HG02884 (cell line): ENCODE results near the gene CEP63.
"Not testable (repeated sequence)": the region's sequence is repeated elsewhere in the genome, so short reads cannot be mapped to it uniquely, and the experiment has no call there.

ENCODE experiments used
- ATAC-seq: cut with Tn5 transposase; IDR thresholded peaks from one replicate; pipeline ENCODE4 v1.9.1; 2021; ENCODE audit warnings: mild to moderate bottlenecking, moderate library complexity; ENCODE audit not compliant: unreplicated experiment

CEP63 gene

DNA sequence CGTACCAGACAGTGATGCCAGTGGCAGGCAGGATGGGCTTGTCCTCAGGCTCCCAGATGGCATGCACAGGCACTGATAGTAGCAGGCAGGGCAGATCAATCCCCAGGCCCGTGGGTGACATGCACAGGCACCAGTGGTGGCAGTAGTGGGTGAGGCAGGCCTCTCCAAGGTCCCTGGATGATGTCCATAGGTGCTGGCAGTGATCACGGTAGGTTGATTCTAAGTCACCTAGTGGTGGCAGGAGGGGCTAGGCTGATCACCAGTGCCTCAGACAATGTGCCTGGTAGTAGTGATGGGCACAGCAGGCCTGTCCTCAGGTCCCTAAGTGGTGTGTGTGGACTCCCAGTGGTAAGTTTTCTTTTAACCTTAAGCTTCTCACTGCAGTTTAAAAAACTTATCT, 19.6 kb downstream of the CEP63 start:
- ATAC-seq = no peak

DNA sequence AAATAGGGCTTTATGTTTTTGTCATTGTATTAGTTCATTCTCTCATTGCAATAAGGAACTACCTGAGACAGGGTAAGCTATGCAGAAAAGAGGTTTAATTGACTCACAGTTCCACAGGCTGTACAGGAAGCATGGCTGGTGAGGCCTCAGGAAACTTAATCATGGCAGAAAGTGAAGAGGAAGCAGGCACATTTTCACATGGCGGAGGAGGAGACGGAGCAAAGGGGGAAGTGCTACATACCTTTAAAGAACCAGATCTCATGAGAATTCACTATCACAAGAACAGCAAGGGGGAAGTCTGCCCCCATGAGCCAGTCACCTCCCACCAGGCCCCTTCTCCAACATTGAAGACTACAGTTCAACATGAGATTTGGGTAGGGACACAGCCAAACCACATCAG, 25.6 kb downstream of the CEP63 start:
- ATAC-seq = no peak

GRCh38 chr3:134516905-134517304, 31.0 kb downstream of the CEP63 start:
- no peak for ATAC-seq

GRCh38 chr3:134517791-134518190, 31.9 kb downstream of the CEP63 start:
- no peak for ATAC-seq

GRCh38 chr3:134522541-134522940, 36.7 kb downstream of the CEP63 start:
- no peak for ATAC-seq

DNA sequence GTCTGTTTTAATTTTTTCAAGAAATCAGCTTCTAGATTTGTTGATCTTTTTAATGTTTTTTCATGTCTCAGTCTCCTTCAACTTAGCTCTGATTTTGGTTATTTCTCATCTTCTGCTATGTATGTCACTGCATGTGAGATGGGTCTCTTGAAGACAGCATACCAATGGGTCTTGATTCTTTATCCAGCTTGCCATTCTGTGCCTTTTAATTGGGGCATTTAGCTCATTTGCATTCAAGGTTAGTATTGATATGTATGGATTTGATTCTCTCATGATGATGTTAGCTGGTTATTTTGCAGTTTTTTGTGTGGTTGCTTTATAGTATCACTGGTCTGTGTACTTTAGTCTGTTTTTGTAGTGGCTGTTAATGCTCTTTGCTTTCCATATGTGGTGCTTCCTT, 39.4 kb downstream of the CEP63 start:
- no peak for ATAC-seq

GRCh38 chr3:134526319-134526718, 40.5 kb downstream of the CEP63 start:
- ATAC-seq = no peak

DNA sequence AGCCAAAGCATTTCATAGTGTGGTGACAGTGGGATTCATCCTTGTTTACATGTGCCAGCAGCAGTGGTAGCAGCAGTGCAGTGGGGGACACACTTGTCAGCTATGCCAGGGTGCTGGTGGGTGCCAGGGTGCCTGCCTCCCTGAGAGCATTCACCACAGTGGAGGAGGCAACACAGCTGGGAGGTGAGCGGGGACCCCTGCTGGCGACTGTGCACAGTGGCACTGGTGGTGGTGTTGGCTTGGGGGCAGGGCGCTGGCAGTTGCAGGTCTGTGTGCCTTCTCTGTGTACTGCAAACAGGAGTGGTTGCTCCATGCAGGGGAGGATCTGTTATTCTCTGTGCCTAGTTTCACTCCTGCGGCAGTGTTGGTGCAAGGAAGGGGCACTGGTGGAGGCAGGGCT, 41.2 kb downstream of the CEP63 start:
- ATAC-seq = no peak

- ATAC-seq = no peak
Observed at GRCh38 chr3:134527538-134528186, 41.8 kb downstream of the CEP63 start.

GRCh38 chr3:134533493-134533892, 47.6 kb downstream of the CEP63 start:
- no peak for ATAC-seq

DNA sequence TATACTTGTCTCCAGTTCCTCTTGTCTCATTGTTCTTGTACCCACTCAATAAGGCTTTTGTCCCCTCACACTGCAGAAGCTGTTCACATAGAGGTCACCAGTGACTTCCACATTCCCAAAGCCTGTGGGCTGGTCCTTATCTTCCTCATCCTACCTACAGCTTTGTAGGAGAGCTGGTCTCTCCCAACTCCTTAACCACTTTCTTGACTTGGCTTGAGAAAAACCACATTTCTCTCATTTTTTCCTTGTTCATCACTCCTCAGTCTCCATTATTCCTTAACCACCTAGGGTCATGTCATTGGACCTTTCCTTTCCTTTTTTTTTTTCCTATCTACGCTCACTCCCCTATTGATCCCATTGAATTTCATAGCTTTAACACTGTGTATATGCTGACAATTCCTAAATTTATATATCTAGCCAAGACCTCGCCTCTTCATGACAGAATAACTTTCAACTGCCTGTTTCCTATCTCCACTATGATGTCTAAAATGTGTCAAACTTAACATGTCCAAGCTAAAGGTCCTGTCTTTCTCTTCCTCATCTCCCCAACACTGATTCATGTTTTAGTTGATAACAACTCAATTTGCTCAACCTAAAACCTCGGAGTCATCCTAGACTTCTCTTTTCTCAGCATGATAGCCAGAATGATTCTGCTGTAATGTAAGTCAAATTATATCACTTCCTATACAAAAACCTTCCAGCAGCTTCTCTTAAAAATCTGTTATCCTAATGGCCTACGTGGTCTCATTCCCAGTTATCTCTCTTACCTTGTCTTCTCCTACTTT, 49.5 kb downstream of the CEP63 start:
- no peak for ATAC-seq

DNA sequence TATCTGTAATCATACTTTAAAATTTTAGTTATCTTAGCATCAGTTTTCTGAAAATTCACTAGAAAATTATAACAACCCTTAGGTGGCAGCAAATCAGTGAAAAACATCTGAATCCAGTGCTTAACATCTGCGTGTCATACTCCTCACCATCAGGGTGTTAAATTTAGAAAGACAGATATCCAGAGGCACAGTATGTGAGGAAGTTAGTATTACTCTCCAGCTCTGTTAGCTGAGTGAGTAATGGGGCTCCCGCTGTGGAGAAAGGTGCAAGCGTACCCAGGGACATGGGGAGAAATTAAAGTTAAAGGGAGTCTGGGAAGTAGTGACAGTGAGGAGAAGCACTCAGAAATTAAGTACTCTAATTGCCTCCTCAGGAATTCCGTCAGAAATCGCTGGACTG, 50.9 kb downstream of the CEP63 start:
- no peak for ATAC-seq

DNA sequence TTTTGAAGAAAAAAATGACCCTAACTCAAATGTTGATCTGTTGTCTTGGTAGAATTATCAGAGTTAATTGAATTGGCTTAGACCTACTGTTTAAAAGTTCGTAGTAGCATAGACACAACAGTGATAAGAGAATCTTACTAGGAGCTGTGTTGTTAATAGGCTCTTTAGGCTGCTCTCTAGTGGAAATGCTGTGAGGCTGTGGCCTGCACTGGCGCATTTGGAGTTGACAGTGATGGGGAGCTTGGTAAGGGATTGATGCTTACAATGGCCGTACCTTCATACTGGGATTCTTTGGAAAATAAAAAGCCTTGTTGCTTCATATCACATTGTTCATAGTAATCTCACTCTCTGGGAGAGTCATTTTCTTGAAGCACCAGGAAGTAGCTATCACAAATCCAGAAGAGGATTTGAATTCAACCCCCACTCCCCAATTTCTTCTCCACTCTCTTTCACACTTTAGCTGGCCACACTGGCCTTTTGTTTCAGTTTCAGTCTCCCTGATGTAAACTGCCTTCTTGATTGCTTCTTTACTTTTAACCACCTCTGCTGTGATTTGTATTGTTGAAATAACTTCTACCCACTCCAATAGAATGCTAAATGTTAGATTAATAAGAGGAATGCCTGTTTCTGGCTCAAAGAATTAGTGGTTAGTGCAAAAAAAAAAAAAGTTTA, 56.6 kb downstream of the CEP63 start:
- ATAC-seq = no peak

GRCh38 chr3:134543113-134543512, 57.3 kb downstream of the CEP63 start:
- ATAC-seq = no peak

- ATAC-seq = no peak
Observed at GRCh38 chr3:134544316-134544715, 58.5 kb downstream of the CEP63 start.

DNA sequence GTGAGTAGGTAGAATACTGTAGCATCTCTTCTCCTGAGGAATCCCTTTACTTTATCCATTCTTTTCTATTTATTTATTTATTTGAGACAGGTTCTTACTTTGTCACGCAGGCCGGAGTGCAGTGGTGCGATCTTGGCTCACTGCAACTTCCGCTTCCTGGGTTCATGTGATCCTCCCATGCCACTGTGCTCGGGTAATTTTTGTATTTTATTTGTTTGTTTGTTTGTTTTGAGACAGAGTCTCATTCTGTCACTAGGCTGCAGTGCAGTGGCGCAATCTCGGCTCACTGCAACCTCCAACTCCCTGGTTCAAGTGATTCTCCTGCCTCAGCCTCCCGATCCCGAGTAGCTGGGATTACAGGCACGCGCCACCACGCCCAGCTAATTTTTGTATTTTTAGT, 58.9 kb downstream of the CEP63 start:
- not testable (repeated sequence) for ATAC-seq

GRCh38 chr3:134545818-134546217, 60.0 kb downstream of the CEP63 start:
- ATAC-seq = no peak

- no peak for ATAC-seq
Observed at GRCh38 chr3:134552784-134553183, 66.9 kb downstream of the CEP63 start.

DNA sequence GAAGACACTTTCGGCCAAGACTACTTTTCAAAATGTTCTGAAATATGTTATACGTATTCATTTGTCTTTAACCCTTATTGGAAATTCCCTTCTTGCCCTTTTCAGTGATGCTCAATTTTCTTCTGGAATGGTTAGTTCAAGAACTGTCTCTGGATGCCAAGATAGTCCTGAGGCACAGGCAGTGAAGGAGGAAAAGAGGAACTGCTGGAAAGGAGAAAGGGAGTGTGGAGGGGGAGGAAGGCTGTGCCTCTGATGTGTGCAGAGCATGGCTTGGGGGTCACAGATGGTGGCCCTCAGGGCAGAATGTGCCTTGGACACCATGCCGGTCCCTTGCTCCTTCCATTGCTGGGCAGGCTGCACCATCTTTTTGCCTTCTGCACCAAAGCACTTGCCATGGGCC, 73.7 kb downstream of the CEP63 start:
- ATAC-seq = no peak

DNA sequence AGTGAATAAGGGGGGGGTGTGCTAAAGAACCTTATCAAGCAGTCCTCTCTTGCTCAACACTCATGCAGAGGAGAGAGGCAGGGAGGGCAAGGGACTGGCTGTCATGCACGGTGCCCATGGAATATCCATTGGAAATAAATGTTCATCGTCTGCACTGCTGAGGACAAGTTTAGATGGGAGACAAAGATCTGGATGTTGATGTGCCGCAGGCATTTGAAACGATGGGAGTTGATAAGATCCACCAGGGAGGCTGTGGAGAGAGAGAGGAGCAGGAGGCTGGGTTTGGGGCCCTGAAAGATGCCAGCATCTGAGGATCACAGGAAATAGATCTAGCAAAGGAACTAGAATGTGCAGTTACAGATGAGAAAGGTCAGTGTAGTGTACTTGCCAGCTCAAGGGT, 76.2 kb downstream of the CEP63 start:
- no peak for ATAC-seq

DNA sequence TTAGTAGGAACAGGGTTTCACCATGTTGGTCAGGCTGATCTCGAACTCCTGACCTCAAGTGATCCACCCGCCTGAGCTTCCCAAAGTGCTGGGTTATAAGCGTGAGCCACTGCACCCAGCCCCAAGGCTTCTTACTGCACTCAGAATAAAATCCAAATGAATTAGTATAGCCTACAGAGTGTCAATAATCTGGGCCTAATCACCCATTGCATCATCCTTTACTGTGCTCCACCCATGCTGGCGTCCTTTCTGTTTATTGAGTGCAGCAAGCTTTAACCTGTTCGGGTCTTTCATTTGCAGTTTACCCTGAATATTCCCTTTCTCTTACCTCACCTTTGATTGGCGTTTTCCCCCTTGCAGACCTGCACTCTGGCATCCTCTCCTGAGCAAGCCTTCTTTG, 77.7 kb downstream of the CEP63 start:
- no peak for ATAC-seq

DNA sequence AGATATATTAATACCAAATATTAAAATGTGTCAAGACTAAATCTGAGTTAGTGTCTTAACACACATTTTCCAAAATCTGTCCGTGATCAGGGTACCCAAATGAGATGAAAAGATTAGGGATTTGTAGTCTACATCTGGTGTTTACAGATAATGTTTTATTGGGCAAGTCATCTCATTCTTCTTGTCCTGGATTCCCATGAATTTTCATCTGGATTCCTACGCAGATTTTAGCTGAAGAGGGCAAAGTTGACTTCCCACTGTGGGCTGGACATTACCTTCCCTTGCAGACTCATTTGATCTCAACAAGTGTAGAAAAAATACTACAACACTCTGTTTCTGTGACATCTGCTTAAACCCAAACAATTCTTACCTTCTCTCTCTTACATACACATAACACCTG, 79.1 kb downstream of the CEP63 start:
- no peak for ATAC-seq
